Activated CD4-positive, alpha-beta memory T cell treated with anti-CD3 and anti-CD28 coated beads for 36 hours (primary cell): ENCODE data around the gene ANXA8. TPM values are rescaled to one million over a fixed set of nuclear protein-coding genes. Genes with fewer than 3 reads are reported as not detected.
"Not testable (repeated sequence)": the region's sequence is repeated elsewhere in the genome, so short reads cannot be mapped to it uniquely, and the experiment has no call there.

ENCODE experiments used
- CTCF ChIA-PET: fragments of 350-600 bp; sonication (Branson Sonifier 250); formaldehyde crosslinking; loops from one replicate; lab custom pipeline; 2021; ENCODE audit warnings: antibody characterized with exemption, inconsistent platforms; lab: Charles Lee
- POLR2A ChIA-PET: fragments of 350-600 bp; sonication (Branson Sonifier 250); formaldehyde crosslinking; loops from one replicate; lab custom pipeline; 2021; ENCODE audit warnings: antibody characterized with exemption; lab: Charles Lee
- DNase-seq: peaks from one replicate; pipeline ENCODE4 v3.0.0-alpha.2; 2020
- H3K27ac Mint-ChIP-seq: one replicate; pipeline ENCODE4 v1.8.0; 2021; ENCODE audit warnings: mixed read lengths
- H3K27me3 Mint-ChIP-seq: one replicate; pipeline ENCODE4 v1.8.0; 2021; ENCODE audit warnings: mixed read lengths
- H3K36me3 Mint-ChIP-seq: one replicate; pipeline ENCODE4 v1.8.0; 2021; ENCODE audit warnings: mixed read lengths
- H3K4me1 Mint-ChIP-seq: one replicate; pipeline ENCODE4 v1.8.0; 2021; ENCODE audit warnings: low read depth, mixed read lengths
- H3K4me3 Mint-ChIP-seq: one replicate; pipeline ENCODE4 v1.8.0; 2021; ENCODE audit warnings: mild to moderate bottlenecking, mixed read lengths
- H3K9me3 Mint-ChIP-seq: one replicate; pipeline ENCODE4 v1.8.0; 2021; ENCODE audit warnings: mixed read lengths
- intact Hi-C: fragments of 100-400 bp; cut with micrococcal nuclease; formaldehyde crosslinking; loops from one replicate; pipeline ENCODE4 v1.15.1; 2023
- total RNA-seq, 2 experiments: library from RNA; stranded (reverse); gene quantifications; one replicate each; pipeline ENCODE4 v1.2.3, GENCODE V29; 2021

Gene ANXA8
- total RNA-seq, 2 experiments from 2014 or later = not detected

GRCh38 chr10:47457826-47458225 is 26.1 kb downstream of the ANXA8 start:
- no peak overlapping the region for H3K4me3 Mint-ChIP-seq
- H3K36me3 Mint-ChIP-seq = no peaks in the 10 kb centered on the region
- no peak for DNase-seq
- H3K27ac Mint-ChIP-seq = no peak overlapping the region
- peaks cover 9% of the 10 kb centered on the region for H3K27me3 Mint-ChIP-seq
- H3K4me1 Mint-ChIP-seq = peaks cover 5% of the 10 kb centered on the region
- ChIA-PET POLR2A (no interaction called here), CTCF (no interaction called here)
- intact Hi-C loops = no loop called here
- no peaks in the 10 kb centered on the region for H3K9me3 Mint-ChIP-seq

GRCh38 chr10:47457528-47457820 is 26.4 kb downstream of the ANXA8 start:
- intact Hi-C loops = no loop called here
- peaks cover 5% of the 10 kb centered on the region for H3K4me1 Mint-ChIP-seq
- H3K36me3 Mint-ChIP-seq = no peaks in the 10 kb centered on the region
- H3K27me3 Mint-ChIP-seq = peaks cover 9% of the 10 kb centered on the region
- H3K4me3 Mint-ChIP-seq = no peak overlapping the region
- H3K27ac Mint-ChIP-seq = no peak overlapping the region
- no peak for DNase-seq
- POLR2A ChIA-PET = no interaction called here
- H3K9me3 Mint-ChIP-seq = no peaks in the 10 kb centered on the region
- CTCF ChIA-PET = no interaction called here

GRCh38 chr10:47456794-47457527 is 27.0 kb downstream of the ANXA8 start:
- Mint-ChIP-seq H3K27ac (no peak overlapping the region), H3K4me1 (peaks cover 5% of the 10 kb centered on the region), H3K9me3 (no peaks in the 10 kb centered on the region), H3K4me3 (no peak overlapping the region), H3K36me3 (no peaks in the 10 kb centered on the region), H3K27me3 (peaks cover 9% of the 10 kb centered on the region)
- intact Hi-C loops = no loop called here
- no peak for DNase-seq
- POLR2A ChIA-PET = no interaction called here
- CTCF ChIA-PET = no interaction called here

GRCh38 chr10:47456079-47456785 is 27.7 kb downstream of the ANXA8 start:
- intact Hi-C loops = no loop called here
- peaks cover 9% of the 10 kb centered on the region for H3K27me3 Mint-ChIP-seq
- H3K27ac Mint-ChIP-seq = no peak overlapping the region
- POLR2A ChIA-PET = no interaction called here
- H3K4me3 Mint-ChIP-seq = no peak overlapping the region
- H3K36me3 Mint-ChIP-seq = no peaks in the 10 kb centered on the region
- peaks cover 3% of the 10 kb centered on the region for H3K4me1 Mint-ChIP-seq
- DNase-seq = no peak
- no peaks in the 10 kb centered on the region for H3K9me3 Mint-ChIP-seq
- CTCF ChIA-PET = no interaction called here

DNA sequence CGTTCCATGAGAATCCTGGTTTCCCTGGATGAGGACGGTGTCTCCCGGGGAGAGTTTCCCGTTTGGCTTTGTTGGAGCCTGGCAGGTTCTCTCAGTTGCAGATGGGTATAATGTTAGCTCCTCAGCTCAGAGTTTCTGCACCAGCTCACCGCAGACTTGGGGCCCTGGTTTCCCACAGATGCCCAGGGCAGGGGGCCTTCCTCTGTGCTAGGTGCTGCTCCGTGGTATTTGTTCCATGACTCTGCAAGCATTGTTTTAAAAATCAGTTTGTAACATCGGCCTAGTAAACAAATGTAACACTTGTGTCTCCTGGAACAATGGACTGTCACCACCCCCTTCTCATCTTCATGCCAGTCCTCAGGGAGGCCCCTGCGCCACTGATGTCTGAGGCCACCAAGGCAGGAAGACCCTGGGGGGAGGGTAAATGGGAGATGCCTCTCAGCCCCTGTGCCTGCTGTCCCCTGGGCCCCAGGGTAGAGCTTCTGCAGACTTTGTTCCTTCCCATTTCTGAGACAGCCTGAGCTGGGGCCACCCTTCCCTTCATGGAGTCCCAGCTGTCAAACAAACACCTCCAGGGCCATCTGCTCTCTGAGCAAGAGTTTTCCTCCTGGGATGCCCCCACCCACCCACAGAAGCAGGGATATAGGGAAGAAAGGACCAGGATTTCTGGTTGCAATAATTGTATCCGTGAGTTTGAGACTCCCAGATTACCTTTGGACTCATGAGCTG is 28.4 kb downstream of the ANXA8 start:
- H3K36me3 Mint-ChIP-seq, H3K9me3 Mint-ChIP-seq, H3K27ac Mint-ChIP-seq, H3K27me3 Mint-ChIP-seq, H3K4me3 Mint-ChIP-seq, POLR2A ChIA-PET, intact Hi-C loops, DNase-seq, CTCF ChIA-PET, H3K4me1 Mint-ChIP-seq: not testable (repeated sequence)

DNA sequence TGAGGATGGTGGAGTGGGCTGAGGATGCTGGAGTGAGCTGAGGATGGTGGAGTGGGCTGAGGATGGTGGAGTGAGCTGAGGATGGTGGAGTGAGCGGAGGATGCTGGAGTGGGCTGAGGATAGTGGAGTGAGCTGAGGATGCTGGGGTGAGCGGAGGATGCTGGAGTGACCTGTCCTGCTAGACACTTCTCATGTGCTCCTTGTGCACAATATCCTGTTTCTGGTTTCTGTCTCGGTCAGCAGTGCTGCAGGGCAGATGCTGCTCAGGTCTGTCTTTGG is 29.2 kb downstream of the ANXA8 start:
- DNase-seq = no peak
- CTCF ChIA-PET = no interaction called here
- no peaks in the 10 kb centered on the region for H3K36me3 Mint-ChIP-seq
- no peaks in the 10 kb centered on the region for H3K4me1 Mint-ChIP-seq
- peaks cover 6% of the 10 kb centered on the region for H3K27me3 Mint-ChIP-seq
- H3K9me3 Mint-ChIP-seq = no peaks in the 10 kb centered on the region
- H3K27ac Mint-ChIP-seq = no peak overlapping the region
- intact Hi-C loops = no loop called here
- POLR2A ChIA-PET = no interaction called here
- no peak overlapping the region for H3K4me3 Mint-ChIP-seq

DNA sequence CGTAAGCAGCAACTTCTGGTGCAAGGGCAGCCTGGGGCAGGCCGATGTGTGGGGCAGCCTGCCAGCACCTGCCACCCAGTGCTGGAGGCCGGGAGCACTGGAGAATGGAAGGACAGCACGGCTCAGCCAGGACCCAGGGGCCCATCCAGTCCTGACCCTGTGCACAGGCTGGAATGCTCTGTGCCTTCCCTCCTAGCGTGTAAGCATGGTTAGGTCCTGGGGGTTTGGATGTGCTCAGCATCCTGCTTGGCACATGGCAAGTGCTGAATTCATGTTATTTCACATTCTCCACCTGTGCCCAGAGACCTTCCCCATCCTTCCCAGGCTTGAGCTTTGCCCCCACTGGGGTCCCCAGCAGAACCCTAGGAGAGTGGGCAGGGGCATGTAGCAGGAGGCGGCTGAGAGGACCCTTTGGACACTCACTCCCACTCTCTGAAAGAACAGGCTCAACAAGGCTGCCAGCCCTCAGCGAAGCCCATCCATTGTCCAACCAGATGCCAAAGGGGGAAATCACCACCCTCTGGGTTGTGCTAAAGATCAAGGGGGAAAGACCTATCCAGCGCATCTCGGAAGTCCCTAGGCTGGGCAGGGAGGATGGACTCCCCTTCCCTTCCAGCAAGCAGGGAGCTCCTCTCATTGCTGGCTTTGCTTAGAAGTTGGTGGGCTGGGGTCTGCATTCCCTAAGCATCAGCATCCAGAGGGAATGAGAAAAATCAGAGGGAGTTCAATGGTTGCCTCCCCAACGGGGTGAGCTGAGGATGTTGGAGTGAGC is 29.7 kb downstream of the ANXA8 start:
- Mint-ChIP-seq H3K9me3 (no peaks in the 10 kb centered on the region), H3K27ac (no peak overlapping the region), H3K36me3 (no peaks in the 10 kb centered on the region), H3K4me1 (no peaks in the 10 kb centered on the region), H3K27me3 (peaks cover 6% of the 10 kb centered on the region), H3K4me3 (no peak overlapping the region)
- POLR2A ChIA-PET = no interaction called here
- no peak for DNase-seq
- intact Hi-C loops = no loop called here
- CTCF ChIA-PET = no interaction called here

DNA sequence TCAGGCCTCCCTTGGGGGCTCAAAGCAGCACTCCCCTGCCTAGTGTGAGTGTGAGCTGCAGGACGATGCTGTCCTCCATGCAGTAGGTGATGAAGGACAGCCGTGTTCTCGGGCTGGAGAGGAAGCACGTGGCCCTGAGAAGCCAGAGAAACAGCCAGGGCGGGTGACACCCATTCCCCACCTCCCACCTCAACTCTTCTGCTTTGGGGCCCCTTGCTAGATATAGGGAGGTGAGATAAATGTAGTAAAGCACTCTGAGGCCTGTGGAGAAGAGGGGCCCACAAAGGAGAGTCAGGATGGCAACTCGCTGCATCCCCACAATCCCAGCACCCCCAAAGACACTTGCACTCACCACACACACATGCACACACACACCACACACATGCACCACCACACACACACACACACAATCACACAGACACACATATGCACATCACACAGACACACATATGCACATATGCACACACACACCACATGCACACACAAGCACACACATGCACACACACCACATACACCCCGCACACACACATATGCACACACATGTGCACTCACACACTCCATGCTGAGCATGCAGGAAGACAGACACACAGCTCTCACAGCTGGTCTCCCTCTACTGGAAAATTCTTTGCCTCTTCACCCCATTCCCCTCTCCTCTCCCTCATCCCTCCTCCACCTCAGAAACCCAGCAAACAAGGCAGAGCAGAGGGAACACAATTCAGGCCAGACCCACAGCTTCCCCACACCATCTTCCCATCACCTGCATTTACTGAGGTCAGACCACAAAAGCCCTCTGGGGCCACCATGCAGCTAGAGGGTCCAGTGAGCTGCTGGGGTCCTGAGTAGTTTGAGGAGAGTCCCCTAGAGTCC is 30.5 kb downstream of the ANXA8 start:
- Mint-ChIP-seq H3K27me3 (peaks cover 6% of the 10 kb centered on the region), H3K27ac (no peak overlapping the region), H3K4me1 (peaks cover 3% of the 10 kb centered on the region), H3K9me3 (no peaks in the 10 kb centered on the region), H3K36me3 (no peaks in the 10 kb centered on the region), H3K4me3 (no peak overlapping the region)
- intact Hi-C loops = no loop called here
- ChIA-PET CTCF (no interaction called here), POLR2A (no interaction called here)
- no peak for DNase-seq

GRCh38 chr10:47452495-47453140 is 31.3 kb downstream of the ANXA8 start:
- Mint-ChIP-seq H3K27ac (no peak overlapping the region), H3K4me1 (peaks cover 3% of the 10 kb centered on the region), H3K9me3 (no peaks in the 10 kb centered on the region), H3K27me3 (peaks cover 6% of the 10 kb centered on the region), H3K4me3 (no peak overlapping the region), H3K36me3 (no peaks in the 10 kb centered on the region)
- ChIA-PET POLR2A (no interaction called here), CTCF (no interaction called here)
- intact Hi-C loops = no loop called here
- DNase-seq = no peak

- ChIA-PET POLR2A (no interaction called here), CTCF (no interaction called here)
- Mint-ChIP-seq H3K27ac (no peak overlapping the region), H3K9me3 (no peaks in the 10 kb centered on the region), H3K27me3 (peaks cover 6% of the 10 kb centered on the region), H3K4me3 (no peak overlapping the region), H3K4me1 (peaks cover 3% of the 10 kb centered on the region), H3K36me3 (no peaks in the 10 kb centered on the region)
- intact Hi-C loops = no loop called here
- no peak for DNase-seq
Observed at GRCh38 chr10:47451998-47452494, 31.9 kb downstream of the ANXA8 start.

DNA sequence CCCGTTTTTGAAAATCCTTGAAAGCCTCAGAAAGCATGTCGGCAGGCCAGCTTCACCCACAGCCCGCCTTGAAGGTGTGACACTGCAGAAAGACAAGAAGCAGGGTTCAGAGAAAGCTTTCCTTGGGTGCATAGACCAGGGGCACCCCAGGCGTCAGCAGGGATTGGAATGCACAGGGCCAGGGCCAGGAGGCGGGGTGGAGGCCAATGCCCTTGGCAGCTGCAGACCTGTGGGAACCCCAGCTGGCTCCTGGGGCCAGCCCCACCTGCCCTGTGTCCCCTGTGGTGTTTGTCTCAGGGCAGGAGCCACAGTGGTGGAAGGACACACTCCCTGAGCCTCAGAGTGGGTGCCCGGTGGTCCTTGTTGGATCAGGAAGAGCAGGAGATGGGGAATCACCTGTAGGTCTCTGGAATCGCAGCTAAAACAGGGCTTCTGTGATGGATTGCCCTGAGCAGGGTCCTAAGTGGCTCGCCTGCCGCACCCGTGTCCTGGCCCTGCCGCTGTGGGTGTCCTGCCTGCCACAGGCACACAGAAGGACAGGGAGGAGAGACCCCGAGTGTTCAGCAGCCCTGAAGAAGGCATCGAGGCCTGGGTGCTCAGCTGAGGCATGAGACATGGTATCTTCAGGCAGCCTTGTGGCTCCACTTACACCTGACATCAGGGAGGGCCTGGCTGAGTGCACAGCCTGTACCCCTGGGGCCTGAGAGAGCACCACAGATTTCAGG is 32.5 kb downstream of the ANXA8 start:
- no peaks in the 10 kb centered on the region for H3K9me3 Mint-ChIP-seq
- ChIA-PET POLR2A (no interaction called here), CTCF (no interaction called here)
- intact Hi-C loops = no loop called here
- DNase-seq = no peak
- peaks cover 3% of the 10 kb centered on the region for H3K4me1 Mint-ChIP-seq
- no peaks in the 10 kb centered on the region for H3K36me3 Mint-ChIP-seq
- no peak overlapping the region for H3K27ac Mint-ChIP-seq
- H3K4me3 Mint-ChIP-seq = no peak overlapping the region
- peaks cover 6% of the 10 kb centered on the region for H3K27me3 Mint-ChIP-seq
